NT2/D1 (cell line): Measurements from ENCODE around the gene KLHL8.

ENCODE experiments used
- DNase-seq: peaks from one replicate; pipeline ENCODE4 v3.0.0-alpha.2; 2011; ENCODE audit warnings: low read depth, low spot score
- H3K27me3 ChIP-seq: 2 replicates; pipeline ENCODE4 v1.6.0; 2011; ENCODE audit warnings: mild to moderate bottlenecking; ENCODE audit not compliant: insufficient read length, insufficient read depth
- H3K36me3 ChIP-seq: 2 replicates; pipeline ENCODE4 v1.6.1; 2011; ENCODE audit warnings: mild to moderate bottlenecking, low read length, mixed read lengths; ENCODE audit not compliant: insufficient read depth, insufficient read length
- H3K4me1 ChIP-seq: 2 replicates; pipeline ENCODE4 v1.5.1; 2011; ENCODE audit not compliant: insufficient read depth, insufficient read length
- H3K4me3 ChIP-seq: 2 replicates; pipeline ENCODE4 v1.5.1; 2011; ENCODE audit warnings: low read depth; ENCODE audit not compliant: insufficient read length
- H3K9ac ChIP-seq: 2 replicates; pipeline ENCODE4 v1.6.0; 2011; ENCODE audit warnings: low read depth; ENCODE audit not compliant: insufficient read length
- H3K9me3 ChIP-seq: 2 replicates; pipeline ENCODE4 v1.5.1; 2011; ENCODE audit warnings: mild to moderate bottlenecking, low read length; ENCODE audit not compliant: insufficient read depth
- SUZ12 ChIP-seq: IDR thresholded peaks from 2 replicates; pipeline ENCODE4 v1.6.1; 2011; ENCODE audit not compliant: insufficient read length, insufficient read depth; ENCODE audit errors: extremely low read depth
- YY1 ChIP-seq: IDR thresholded peaks from 2 replicates; pipeline ENCODE4 v1.6.1; 2011; ENCODE audit not compliant: insufficient read length, insufficient read depth
- ZNF274 ChIP-seq: IDR thresholded peaks from 2 replicates; pipeline ENCODE4 v1.6.1; 2011; ENCODE audit warnings: mild to moderate bottlenecking, low read depth, low read length

Gene KLHL8

DNA sequence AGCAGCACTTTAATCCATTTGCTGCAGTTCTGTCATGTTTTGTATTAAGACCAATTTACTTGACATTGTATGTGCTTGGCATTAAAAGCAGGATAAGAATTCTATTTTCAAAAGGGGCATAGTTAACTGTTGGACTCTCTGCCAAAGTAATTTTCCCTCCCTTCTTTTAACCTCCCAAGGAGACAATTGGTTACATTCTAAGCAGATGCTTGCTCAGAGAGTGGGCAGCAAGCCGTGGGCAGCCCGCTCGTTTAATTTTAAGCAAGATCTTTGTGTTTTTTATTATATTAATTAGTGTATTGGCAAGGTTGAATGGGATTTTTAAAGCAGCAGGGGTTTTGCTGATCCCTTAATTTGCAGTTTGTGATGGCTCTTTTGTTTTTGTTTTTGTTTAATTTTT, 37.1 kb upstream of the KLHL8 start:
- DNase-seq = no peak
- Histone ChIP-seq H3K4me3 (no peak overlapping the region), H3K36me3 (no peaks in the 10 kb centered on the region), H3K27me3 (no peaks in the 10 kb centered on the region), H3K9ac (no peak overlapping the region), H3K4me1 (no peaks in the 10 kb centered on the region), H3K9me3 (peaks cover 7% of the 10 kb centered on the region; the same call in 1 of the 2 replicates)
- no peak for TF ChIP-seq ZNF274

- no peaks in the 10 kb centered on the region for H3K27me3 ChIP-seq
- no peaks in the 10 kb centered on the region for H3K4me1 ChIP-seq
- no peak overlapping the region for H3K9ac ChIP-seq
- TF ChIP-seq ZNF274 = no peak
- no peak for TF ChIP-seq YY1
- TF ChIP-seq SUZ12 = no peak
- no peak for DNase-seq
- H3K9me3 ChIP-seq = peaks cover 7% of the 10 kb centered on the region; the same call in 1 of the 2 replicates
- H3K4me3 ChIP-seq = no peak overlapping the region
- H3K36me3 ChIP-seq = no peaks in the 10 kb centered on the region
Observed at GRCh38 chr4:87255755-87256154, 35.3 kb upstream of the KLHL8 start.

DNA sequence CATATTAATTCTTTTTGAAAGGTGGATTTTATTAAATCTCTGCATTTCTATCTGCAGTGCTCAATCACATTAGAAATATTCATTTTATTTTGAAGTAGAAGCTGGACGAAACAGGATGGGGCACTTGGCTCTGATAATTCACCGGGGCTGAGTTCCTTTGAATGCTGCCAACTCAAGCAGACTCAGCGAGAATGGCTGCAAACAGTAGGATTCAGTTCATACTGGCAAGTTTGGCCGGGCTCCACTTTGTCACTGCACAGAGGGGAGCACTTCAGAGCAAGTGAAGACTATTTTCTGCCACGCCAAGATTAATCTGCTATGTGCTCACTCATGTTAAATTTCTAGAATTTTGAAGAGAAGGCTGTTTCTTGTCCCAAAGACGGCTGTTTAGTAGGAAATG, 30.7 kb upstream of the KLHL8 start:
- DNase-seq = no peak
- Histone ChIP-seq H3K4me3 (no peak overlapping the region), H3K9ac (no peak overlapping the region), H3K9me3 (peaks cover 7% of the 10 kb centered on the region; the same call in 1 of the 2 replicates), H3K36me3 (no peaks in the 10 kb centered on the region), H3K4me1 (no peaks in the 10 kb centered on the region), H3K27me3 (no peaks in the 10 kb centered on the region)
- TF ChIP-seq ZNF274 = no peak
- TF ChIP-seq YY1 = no peak
- TF ChIP-seq SUZ12 = no peak

DNA sequence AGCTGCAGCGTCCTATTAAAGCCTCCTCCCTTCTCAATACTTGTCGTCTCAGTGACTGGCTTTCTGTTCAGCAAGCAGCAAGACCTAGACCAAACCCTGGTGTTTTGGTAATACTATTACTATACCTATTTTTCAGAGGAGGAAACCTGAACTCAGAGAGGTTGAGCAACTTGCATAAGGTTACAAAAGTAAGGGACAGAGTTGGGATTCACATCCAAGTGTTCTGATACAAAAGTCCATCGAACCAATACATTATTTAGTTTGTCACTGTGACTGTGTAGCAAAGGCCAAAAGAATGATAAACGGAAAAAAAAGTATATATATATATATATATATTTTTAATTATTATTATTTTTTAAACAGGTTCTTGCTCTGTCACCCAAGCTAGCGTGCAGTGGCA, 29.9 kb upstream of the KLHL8 start:
- H3K9ac ChIP-seq = no peak overlapping the region
- H3K36me3 ChIP-seq = no peaks in the 10 kb centered on the region
- no peaks in the 10 kb centered on the region for H3K27me3 ChIP-seq
- DNase-seq = no peak
- no peak overlapping the region for H3K4me3 ChIP-seq
- no peaks in the 10 kb centered on the region for H3K4me1 ChIP-seq
- H3K9me3 ChIP-seq = 0 out of 2 replicates have a peak, but pooled peaks cover 1% of the 10 kb centered on the region
- no peak for TF ChIP-seq YY1
- no peak for TF ChIP-seq ZNF274
- no peak for TF ChIP-seq SUZ12

DNA sequence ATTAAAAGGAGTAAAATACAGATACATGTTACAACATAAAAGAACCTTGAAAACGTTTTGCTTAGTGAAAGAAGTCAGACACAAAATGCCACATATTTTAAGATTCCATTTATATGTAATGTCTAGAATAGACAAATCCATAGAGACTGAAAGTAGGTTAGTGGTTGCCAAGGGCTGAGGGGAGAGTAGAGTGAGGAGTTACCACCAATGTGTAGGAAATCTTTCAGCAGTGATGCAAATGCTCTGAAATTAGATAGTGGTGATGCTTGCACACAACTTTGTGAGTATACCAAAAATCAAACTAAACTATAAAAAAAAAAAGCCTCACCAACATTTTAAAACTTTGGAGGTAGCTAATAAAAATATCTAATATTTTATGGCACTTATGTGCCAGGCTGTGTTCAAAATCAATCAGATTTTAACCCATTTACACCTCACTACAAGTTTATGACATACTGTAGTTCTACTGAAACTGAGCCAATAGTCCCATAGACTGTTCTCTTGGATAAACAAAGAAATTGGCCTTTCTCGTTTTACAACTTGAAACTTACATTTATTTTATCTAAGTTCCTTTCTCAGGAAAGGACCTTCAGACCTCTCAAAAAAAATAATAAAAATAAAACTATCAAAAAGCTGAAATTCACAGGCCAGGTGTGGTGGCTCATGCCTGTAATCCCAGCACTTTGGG, 29.1 kb upstream of the KLHL8 start:
- H3K4me3 ChIP-seq = no peak overlapping the region
- H3K9ac ChIP-seq = no peak overlapping the region
- DNase-seq = no peak

DNA sequence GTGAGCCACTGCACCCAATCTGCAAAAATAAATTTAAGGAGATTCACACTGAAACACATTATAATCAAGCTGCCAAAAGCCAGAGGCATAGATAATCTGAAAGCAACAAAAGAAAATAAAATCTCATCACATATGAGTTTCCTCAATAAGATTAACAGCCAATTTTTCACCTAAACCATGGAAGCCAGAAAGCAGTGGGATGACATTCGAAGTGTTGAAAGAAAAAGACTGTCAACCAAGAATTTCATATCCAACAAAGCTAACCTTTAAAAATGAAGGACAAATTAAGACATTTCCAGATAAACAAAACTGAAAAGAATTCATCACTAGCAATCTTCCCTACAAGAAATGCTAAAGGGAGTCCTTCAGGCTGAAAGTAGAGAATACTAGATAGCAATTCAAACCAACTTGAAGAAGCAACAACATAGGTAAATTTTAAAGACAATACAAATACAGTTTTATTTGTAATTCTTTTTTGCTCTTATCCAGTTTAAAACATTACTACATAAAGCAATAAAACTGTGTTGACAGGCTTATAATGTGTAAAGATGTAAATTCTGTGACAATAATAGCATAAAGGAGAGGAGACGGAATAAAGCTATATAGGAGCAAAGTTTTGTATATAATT, 23.1 kb upstream of the KLHL8 start:
- Histone ChIP-seq H3K9me3 (peaks cover 19% of the 10 kb centered on the region), H3K9ac (no peak overlapping the region), H3K27me3 (no peaks in the 10 kb centered on the region), H3K4me3 (no peak overlapping the region), H3K36me3 (no peaks in the 10 kb centered on the region), H3K4me1 (no peaks in the 10 kb centered on the region)
- no peak for DNase-seq
- TF ChIP-seq ZNF274 (no peak), YY1 (no peak), SUZ12 (no peak)

More for the DNA sequence above, 29.1 kb upstream of the KLHL8 start:
- Histone ChIP-seq H3K36me3 (no peaks in the 10 kb centered on the region), H3K9me3 (no peaks in the 10 kb centered on the region), H3K27me3 (no peaks in the 10 kb centered on the region), H3K4me1 (no peaks in the 10 kb centered on the region)
- TF ChIP-seq SUZ12 (no peak), ZNF274 (no peak), YY1 (no peak)

GRCh38 chr4:87241336-87241735, 20.9 kb upstream of the KLHL8 start:
- TF ChIP-seq YY1 = no peak
- no peak for TF ChIP-seq ZNF274
- no peak for TF ChIP-seq SUZ12
- Histone ChIP-seq H3K4me3 (no peak overlapping the region), H3K4me1 (no peaks in the 10 kb centered on the region)

More at GRCh38 chr4:87241336-87241735, 20.9 kb upstream of the KLHL8 start:
- Histone ChIP-seq H3K9ac (no peak overlapping the region), H3K27me3 (no peaks in the 10 kb centered on the region), H3K9me3 (peaks cover 19% of the 10 kb centered on the region), H3K36me3 (no peaks in the 10 kb centered on the region)
- DNase-seq = no peak
